WTC11 (cell line): ENCODE data around the gene NEK5. TPM values are rescaled to one million over a fixed set of nuclear protein-coding genes. Genes with fewer than 3 reads are reported as not detected.
"Not testable (repeated sequence)": the region's sequence is repeated elsewhere in the genome, so short reads cannot be mapped to it uniquely, and the experiment has no call there.

Experiments used
- ATAC-seq: fragments of 200-7000 bp; cut with Tn5 transposase; 2 replicates; pipeline ENCODE4 v1.10.0; 2021; ENCODE audit warnings: mild to moderate bottlenecking, moderate library complexity
- CTCF ChIA-PET: fragments of 300-600 bp; sonication (Branson Sonifier 250); formaldehyde crosslinking; loops from one replicate; lab custom pipeline; 2021; ENCODE audit warnings: antibody characterized with exemption; lab: Charles Lee
- POLR2A ChIA-PET: fragments of 350-600 bp; sonication (Branson Sonifier 250); formaldehyde crosslinking; loops from one replicate; lab custom pipeline; 2021; ENCODE audit warnings: antibody characterized with exemption; lab: Charles Lee
- DNase-seq: peaks from one replicate; pipeline ENCODE4 v3.0.0; 2021; ENCODE audit warnings: low spot score
- H3K27ac Mint-ChIP-seq: 2 replicates; pipeline ENCODE4 v1.8.0; 2021; ENCODE audit warnings: mixed read lengths
- H3K27me3 Mint-ChIP-seq: 2 replicates; pipeline ENCODE4 v1.8.0; 2021; ENCODE audit warnings: low read depth, mild to moderate bottlenecking, moderate library complexity, mixed read lengths
- H3K36me3 Mint-ChIP-seq: 2 replicates; pipeline ENCODE4 v1.8.0; 2021; ENCODE audit warnings: mixed read lengths
- H3K4me1 Mint-ChIP-seq: 2 replicates; pipeline ENCODE4 v1.8.0; 2022; ENCODE audit warnings: mixed read lengths
- H3K4me3 Mint-ChIP-seq: 2 replicates; pipeline ENCODE4 v1.8.0; 2021; ENCODE audit warnings: mild to moderate bottlenecking, moderate library complexity, mixed read lengths
- H3K9me3 Mint-ChIP-seq: 2 replicates; pipeline ENCODE4 v1.8.0; 2021; ENCODE audit warnings: mixed read lengths
- ATF3 ChIP-seq: sonication (generic); formaldehyde crosslinking; conservative IDR thresholded peaks from 2 replicates; pipeline ENCODE4 v1.8.1; 2022; ENCODE audit warnings: mild to moderate bottlenecking, missing genetic modification reagents
- ATF6 ChIP-seq: sonication (generic); formaldehyde crosslinking; IDR thresholded peaks from 2 replicates; pipeline ENCODE4 v1.8.1; 2023; ENCODE audit warnings: mild to moderate bottlenecking, missing genetic modification reagents
- ELF4 ChIP-seq: sonication (generic); formaldehyde crosslinking; IDR thresholded peaks from 2 replicates; pipeline ENCODE4 v1.8.1; 2022; ENCODE audit warnings: low read depth, mild to moderate bottlenecking, moderate library complexity, missing genetic modification reagents
- ERG ChIP-seq: fragments of 250-450 bp; sonication (Bioruptor Pico); IDR thresholded peaks from 2 replicates; pipeline ENCODE4 v1.8.0; 2021; ENCODE audit warnings: mild to moderate bottlenecking
- KAT7 ChIP-seq: sonication (generic); formaldehyde crosslinking; IDR thresholded peaks from 2 replicates; pipeline ENCODE4 v1.8.1; 2023; ENCODE audit warnings: missing genetic modification reagents, mild to moderate bottlenecking, borderline replicate concordance
- NR1H2 ChIP-seq: sonication (generic); formaldehyde crosslinking; IDR thresholded peaks from 2 replicates; pipeline ENCODE4 v1.9.0; 2021; ENCODE audit warnings: mild to moderate bottlenecking, moderate library complexity, missing genetic modification reagents
- PRDM15 ChIP-seq: sonication (generic); formaldehyde crosslinking; IDR thresholded peaks from 2 replicates; pipeline ENCODE4 v1.8.0; 2022; ENCODE audit warnings: missing genetic modification reagents
- PREB ChIP-seq: sonication (generic); formaldehyde crosslinking; IDR thresholded peaks from 2 replicates; pipeline ENCODE4 v1.8.1; 2022; ENCODE audit warnings: mild to moderate bottlenecking, missing genetic modification reagents, moderate library complexity, borderline replicate concordance
- RORB ChIP-seq: fragments of 250-450 bp; sonication (Bioruptor Pico); IDR thresholded peaks from 2 replicates; pipeline ENCODE4 v1.9.0; 2021; ENCODE audit warnings: mild to moderate bottlenecking
- ZNF281 ChIP-seq: sonication (generic); formaldehyde crosslinking; IDR thresholded peaks from 2 replicates; pipeline ENCODE4 v1.8.0; 2023; ENCODE audit warnings: mild to moderate bottlenecking, missing genetic modification reagents
- total RNA-seq: library from RNA; stranded (reverse); gene quantifications from 3 replicates; pipeline ENCODE4 v1.2.3, GENCODE V29; 2021

NEK5 gene
- total RNA-seq, 1 experiment from 2014 or later = 0.55 TPM

GRCh38 chr13:52164989-52165388 is 36.1 kb upstream of the NEK5 start:
- Mint-ChIP-seq H3K27me3 (peaks cover 9% of the 10 kb centered on the region), H3K36me3 (peaks cover 10% of the 10 kb centered on the region), H3K9me3 (no peaks in the 10 kb centered on the region; the same call in 1 of the 2 replicates), H3K4me1 (peaks cover 8% of the 10 kb centered on the region), H3K4me3 (no peak overlapping the region), H3K27ac (no peak overlapping the region)
- ChIA-PET CTCF (interaction anchor here (0.9 kb wide), 1 partner anchor 241 kb away, joined by 4 read pairs; no protein-coding TSS in a partner anchor), POLR2A (no interaction called here)
- DNase-seq = no peak
- ATAC-seq = no peak
- TF ChIP-seq PREB (CRISPR knock-in tag) = no peak
- TF ChIP-seq RORB (CRISPR knock-in tag) = no peak
- TF ChIP-seq KAT7 (CRISPR knock-in tag) = no peak
- TF ChIP-seq PRDM15 (CRISPR knock-in tag) = no peak
- no peak for TF ChIP-seq ERG
- TF ChIP-seq ATF6 (CRISPR knock-in tag) = no peak
- no peak for TF ChIP-seq ELF4 (CRISPR knock-in tag)
- TF ChIP-seq ZNF281 (CRISPR knock-in tag) = no peak
- TF ChIP-seq ATF3 (CRISPR knock-in tag) = no peak
- no peak for TF ChIP-seq NR1H2 (CRISPR knock-in tag)

GRCh38 chr13:52163878-52164277 is 35.0 kb upstream of the NEK5 start:
- POLR2A ChIA-PET = interaction anchor here (0.6 kb wide), 1 partner anchor 148 kb away, joined by 3 read pairs; no protein-coding TSS in a partner anchor
- CTCF ChIA-PET, H3K9me3 Mint-ChIP-seq, DNase-seq, H3K4me3 Mint-ChIP-seq, H3K27ac Mint-ChIP-seq, ATAC-seq: not testable (repeated sequence)
- peaks cover 11% of the 10 kb centered on the region for H3K36me3 Mint-ChIP-seq
- H3K27me3 Mint-ChIP-seq = peaks cover 14% of the 10 kb centered on the region
- peaks cover 13% of the 10 kb centered on the region for H3K4me1 Mint-ChIP-seq
